Mesenteric fat pad (tissue), 1 donor: Measurements from ENCODE around the gene TMCO4. TPM values are rescaled to one million over a fixed set of nuclear protein-coding genes. Genes with fewer than 3 reads are reported as not detected.

Experiments
- DNase-seq: peaks from one replicate; pipeline ENCODE4 v3.0.0-alpha.2; 2020; ENCODE audit warnings: low spot score
- total RNA-seq: library from RNA; stranded (reverse); fragmentation: NEBNext Ultra II Directional; extraction: Animal tissue kit (Norgen Biotek cat#: 25700); gene quantifications from one replicate; pipeline ENCODE4 v1.2.1, GENCODE V29; 2021
- donor health status: DM: yes; HTN: yes; CAD: no.

TMCO4 gene
- total RNA-seq, 1 donor from 2014 or later: 13.6 TPM

- no peak for DNase-seq
Observed at GRCh38 chr1:19750882-19751276, 48.8 kb downstream of the TMCO4 start.

GRCh38 chr1:19750101-19750881, 49.4 kb downstream of the TMCO4 start:
- DNase-seq: no peak

GRCh38 chr1:19749685-19750084, 50.0 kb downstream of the TMCO4 start:
- DNase-seq: no peak

- no peak for DNase-seq
Observed at GRCh38 chr1:19747761-19748160, 52.0 kb downstream of the TMCO4 start.

GRCh38 chr1:19744886-19745285, 54.8 kb downstream of the TMCO4 start:
- no peak for DNase-seq

GRCh38 chr1:19744335-19744743, 55.4 kb downstream of the TMCO4 start:
- no peak for DNase-seq

GRCh38 chr1:19743793-19744192, 55.9 kb downstream of the TMCO4 start:
- no peak for DNase-seq

GRCh38 chr1:19743180-19743579, 56.5 kb downstream of the TMCO4 start:
- DNase-seq: no peak

GRCh38 chr1:19739628-19740027, 60.1 kb downstream of the TMCO4 start:
- no peak for DNase-seq

- DNase-seq: no peak
Observed at GRCh38 chr1:19738669-19739068, 61.0 kb downstream of the TMCO4 start.

- DNase-seq: no peak
Observed at GRCh38 chr1:19738076-19738475, 61.6 kb downstream of the TMCO4 start.

GRCh38 chr1:19737104-19737825, 62.5 kb downstream of the TMCO4 start:
- DNase-seq: no peak

GRCh38 chr1:19735440-19736127, 64.1 kb downstream of the TMCO4 start:
- DNase-seq: no peak

GRCh38 chr1:19734472-19734999, 65.2 kb downstream of the TMCO4 start:
- DNase-seq: no peak

- no peak for DNase-seq
Observed at GRCh38 chr1:19734056-19734455, 65.7 kb downstream of the TMCO4 start.

- DNase-seq: no peak
Observed at GRCh38 chr1:19733615-19734014, 66.1 kb downstream of the TMCO4 start.

- DNase-seq: no peak
Observed at GRCh38 chr1:19731311-19731821, 68.3 kb downstream of the TMCO4 start.

GRCh38 chr1:19730793-19731192, 68.9 kb downstream of the TMCO4 start:
- DNase-seq: no peak

GRCh38 chr1:19730232-19730631, 69.5 kb downstream of the TMCO4 start:
- DNase-seq: no peak

- no peak for DNase-seq
Observed at GRCh38 chr1:19728413-19729145, 71.1 kb downstream of the TMCO4 start.

- DNase-seq: no peak
Observed at GRCh38 chr1:19725606-19726005, 74.1 kb downstream of the TMCO4 start.
